HG02840 (cell line): ENCODE results near the gene DNASE2B.

ENCODE experiments used
- ATAC-seq: cut with Tn5 transposase; IDR thresholded peaks from one replicate; pipeline ENCODE4 v1.9.1; 2021; ENCODE audit warnings: mild to moderate bottlenecking, moderate library complexity, moderate number of reproducible peaks; ENCODE audit not compliant: unreplicated experiment, low FRiP score

DNASE2B gene

GRCh38 chr1:84410328-84411095, 12.2 kb downstream of the DNASE2B start:
- no peak for ATAC-seq

DNA sequence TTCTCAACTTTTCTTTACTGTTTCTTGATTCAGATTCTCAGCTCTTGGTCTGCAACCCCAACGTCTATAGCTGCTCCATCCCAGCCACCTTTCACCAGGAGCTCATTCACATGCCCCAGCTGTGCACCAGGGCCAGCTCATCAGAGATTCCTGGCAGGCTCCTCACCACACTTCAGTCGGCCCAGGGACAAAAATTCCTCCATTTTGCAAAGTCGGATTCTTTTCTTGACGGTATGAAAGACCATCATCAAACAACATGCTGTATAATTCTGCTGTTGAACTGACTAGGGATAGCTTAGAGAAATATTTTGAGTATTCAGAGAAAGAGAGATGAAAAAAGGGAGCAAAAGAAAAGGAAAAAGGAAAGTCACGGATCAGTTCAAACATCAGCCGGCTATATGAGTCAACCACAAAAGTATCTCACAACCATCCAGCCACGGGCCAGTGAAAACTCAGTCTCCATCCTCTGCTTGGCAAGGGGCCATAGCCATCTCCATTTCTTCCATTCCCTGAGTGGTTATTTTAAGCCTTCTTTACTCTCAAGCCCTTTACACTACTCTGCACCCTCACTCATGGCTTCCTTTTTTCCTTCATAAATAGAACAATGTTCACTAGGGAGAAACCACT, 14.1 kb downstream of the DNASE2B start:
- ATAC-seq, result no peak

DNA sequence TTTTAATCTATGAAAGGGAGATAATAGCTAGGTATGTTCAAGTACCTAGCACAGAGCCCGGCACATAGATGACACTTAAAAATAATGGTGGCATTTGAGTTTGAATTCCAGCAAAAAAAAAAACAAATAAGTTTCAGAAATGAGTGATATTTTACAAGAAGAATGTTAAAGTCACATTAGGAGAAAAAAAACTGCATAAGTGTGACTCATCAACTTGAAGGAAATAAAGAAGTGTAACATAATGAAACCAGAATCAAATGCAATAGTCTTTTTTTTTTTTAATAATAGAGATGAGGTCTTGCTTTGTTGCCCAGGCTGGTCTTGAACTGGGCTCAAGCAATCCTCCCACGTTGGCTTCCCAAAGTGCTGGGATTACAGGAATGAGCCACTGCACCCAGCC, 17.1 kb downstream of the DNASE2B start:
- ATAC-seq, result no peak

DNA sequence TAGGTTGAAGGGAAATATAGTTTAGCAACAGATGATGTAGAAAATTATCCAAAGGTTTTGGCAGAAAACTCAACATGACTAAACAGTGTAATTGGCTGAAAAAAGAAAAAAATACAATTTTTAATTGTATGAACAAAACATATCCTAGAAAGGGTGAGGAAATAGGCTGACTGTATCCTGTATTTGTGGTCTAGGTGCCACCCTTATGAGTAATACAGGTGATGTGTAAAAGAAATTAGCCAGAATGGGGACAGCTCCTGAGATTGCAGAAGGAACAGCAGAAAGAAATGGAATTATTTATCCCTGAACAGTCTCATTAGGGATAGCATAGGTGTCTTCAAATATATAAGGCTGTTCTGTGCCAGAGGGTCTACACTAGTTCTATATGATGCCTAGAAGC, 24.6 kb downstream of the DNASE2B start:
- no peak for ATAC-seq

GRCh38 chr1:84424513-84425149, 26.3 kb downstream of the DNASE2B start:
- no peak for ATAC-seq

- ATAC-seq, result no peak
Observed at GRCh38 chr1:84425150-84425896, 27.0 kb downstream of the DNASE2B start.

GRCh38 chr1:84426376-84426775, 28.1 kb downstream of the DNASE2B start:
- no peak for ATAC-seq

DNA sequence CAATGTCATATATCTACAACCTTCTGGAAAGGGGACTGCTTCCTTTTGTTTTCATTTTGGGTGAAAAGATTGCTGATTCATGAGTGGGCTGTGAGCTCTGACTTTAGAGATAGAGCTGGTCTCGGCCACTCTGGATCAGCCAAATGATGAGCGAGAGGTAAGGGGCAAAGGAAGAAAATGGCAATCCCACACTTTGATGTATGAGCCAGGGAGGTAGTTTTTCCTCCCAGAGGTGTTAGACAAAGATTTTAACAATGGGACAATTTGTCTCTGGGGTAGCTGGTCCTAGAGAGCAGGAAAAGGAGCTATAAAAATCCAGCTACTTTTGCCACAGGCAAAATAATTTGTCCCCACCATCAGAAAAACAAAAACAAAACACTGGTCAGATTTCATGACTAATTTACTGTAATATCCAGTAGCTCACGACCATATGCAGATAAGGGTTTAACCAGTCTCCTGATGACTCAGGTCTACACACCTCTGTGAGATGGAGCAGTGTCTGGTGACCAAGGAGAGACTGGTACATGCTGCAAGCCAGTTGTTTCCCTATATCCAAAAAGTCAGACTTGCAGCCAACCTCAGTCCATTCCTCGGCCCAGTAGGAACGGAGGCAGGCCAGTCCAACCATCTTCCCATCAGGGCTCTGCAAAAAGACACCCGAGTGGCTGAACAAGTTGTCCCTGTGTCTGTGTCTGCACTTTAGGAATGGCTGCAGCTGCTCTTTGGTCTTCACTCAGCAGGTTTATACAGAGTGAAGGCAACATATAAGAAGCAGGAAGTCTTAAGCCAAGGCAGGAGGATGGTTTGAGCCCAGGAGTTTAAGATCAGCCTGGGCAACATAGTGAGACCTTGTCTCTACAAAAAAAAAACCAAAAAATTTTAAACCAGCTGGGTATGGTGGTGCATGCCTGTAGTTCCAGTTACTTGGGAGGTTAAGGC, 29.2 kb downstream of the DNASE2B start:
- no peak for ATAC-seq

GRCh38 chr1:84428235-84428634, 30.0 kb downstream of the DNASE2B start:
- no peak for ATAC-seq

DNA sequence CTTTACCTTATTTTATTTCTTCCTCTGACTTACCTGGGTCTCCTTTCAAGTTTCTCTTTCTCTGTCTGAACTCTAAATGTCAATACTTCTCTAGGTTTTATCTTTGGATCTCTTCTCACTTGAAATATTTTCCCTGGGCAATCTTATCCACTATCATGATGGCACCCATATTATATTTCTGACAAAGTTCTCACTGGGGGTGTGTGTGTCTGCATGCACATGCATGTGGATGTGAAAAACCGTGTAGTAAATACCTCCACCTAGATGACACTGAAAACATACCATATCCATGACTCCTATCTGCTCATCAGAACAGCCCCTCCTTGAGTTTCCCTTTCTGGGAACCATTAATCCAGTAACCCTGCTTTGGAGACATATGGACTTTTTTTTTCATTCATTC, 30.9 kb downstream of the DNASE2B start:
- ATAC-seq, result no peak

DNA sequence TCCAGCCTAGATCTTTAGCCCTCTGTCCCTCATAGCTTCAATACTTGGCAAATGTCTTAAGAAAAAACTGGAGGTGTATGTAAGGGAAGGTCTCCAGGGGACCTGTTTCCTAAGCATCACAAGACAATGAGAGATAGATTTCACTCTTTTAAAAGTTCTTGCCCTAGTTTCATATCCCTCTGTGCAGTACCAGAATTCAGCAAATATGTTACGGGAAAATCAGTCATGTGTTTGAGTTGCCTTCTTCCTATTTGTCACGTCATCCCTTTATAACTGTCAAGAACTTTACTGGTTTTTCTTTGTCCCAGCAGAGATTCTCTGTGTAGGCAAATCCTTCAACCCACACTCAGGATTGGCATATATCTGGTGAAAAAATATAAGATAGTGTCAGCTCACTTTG, 32.3 kb downstream of the DNASE2B start:
- no peak for ATAC-seq

DNA sequence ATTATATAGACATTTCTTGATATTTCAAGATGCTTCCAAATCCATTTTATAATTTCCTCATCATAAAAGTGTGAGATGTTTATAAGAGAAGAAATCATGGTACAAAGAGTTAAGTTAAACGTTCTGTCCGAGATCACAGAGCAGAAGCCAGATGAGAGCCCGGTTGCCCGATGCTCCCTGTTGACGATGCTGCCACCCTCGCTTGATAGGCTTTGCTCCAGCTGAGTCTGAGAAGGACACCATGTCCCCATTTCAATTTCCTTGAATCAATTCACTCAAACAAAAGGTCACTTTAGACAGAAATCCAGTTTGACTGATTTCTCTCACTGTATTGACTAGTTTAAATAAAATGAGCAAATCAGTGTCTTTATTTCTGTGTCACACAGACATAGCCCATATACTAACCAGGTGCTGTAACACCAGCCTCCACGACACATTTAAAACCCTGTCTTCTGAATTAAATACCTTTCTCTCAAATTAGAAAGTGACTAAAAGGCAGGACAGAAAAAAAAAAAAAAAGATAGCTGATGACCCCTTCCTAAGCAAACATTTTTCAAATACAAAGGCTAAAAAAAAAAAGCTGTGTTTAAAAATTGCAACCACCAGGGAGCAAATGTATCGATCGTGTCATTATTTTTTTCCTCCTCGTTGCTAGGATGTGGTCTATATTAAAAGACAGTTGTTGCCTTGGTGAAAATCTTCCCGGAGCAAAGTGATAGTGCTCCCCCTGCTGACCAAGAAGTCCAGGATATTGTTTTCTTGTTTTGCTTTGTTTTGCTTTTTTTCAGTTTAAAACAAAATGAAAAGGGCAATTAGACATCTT, 35.2 kb downstream of the DNASE2B start:
- ATAC-seq, result no peak

- no peak for ATAC-seq
Observed at GRCh38 chr1:84434081-84434769, 35.9 kb downstream of the DNASE2B start.

GRCh38 chr1:84434801-84435549, 36.7 kb downstream of the DNASE2B start:
- ATAC-seq, result no peak

DNA sequence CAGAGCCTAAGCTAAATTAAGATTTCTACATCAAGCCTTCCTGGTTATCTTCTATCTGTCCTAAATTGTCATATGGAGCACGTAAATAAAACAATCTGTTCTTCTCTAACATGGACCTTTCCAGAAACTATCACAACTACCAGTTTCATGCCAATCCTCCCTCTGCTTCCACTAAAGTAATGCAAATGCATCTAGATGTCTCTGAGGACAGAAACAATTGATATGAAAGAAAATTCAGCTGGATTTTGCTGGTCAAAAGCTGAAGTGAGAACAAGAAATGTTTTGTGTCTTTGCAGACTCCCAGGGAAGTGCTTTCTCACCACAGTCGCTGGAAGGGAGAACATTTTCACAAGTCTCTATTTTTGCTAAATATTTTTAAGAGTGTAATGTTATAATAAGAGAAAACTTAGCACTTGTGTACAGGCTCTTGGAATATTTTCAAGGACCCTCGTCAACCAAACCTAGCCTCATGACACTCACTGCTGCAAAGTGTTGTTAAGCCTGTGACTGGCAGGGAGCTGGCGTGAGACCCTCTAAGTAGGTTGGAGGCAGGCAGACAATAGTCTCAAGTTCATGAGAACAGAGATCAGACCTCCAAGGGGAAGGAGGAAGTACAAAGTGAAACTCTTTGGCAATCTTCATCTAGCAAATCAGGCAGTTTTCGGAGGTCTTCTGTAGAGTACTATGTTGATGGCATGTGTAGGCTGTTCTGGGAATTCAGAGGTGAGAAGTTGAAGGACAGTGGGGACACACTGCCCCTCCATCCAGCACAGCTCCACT, 38.8 kb downstream of the DNASE2B start:
- ATAC-seq, result peak; percentile 52

DNA sequence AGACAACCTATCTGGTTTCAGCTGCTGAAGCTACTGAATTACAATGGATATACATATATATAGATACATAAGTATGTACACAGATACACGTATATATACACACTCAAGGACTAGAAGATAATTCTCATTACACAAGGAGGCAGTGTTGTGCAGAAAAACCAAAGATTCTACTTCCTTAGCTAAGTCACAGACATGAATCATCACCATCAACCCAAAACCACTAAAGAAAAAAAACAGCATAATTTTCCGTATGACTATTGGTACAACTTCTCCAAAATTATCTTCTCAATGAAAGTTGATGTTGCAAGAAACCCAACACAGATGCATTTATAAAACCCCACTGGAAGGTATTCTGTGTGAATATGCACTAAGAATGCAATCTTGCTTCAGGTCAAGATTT, 44.0 kb downstream of the DNASE2B start:
- ATAC-seq, result peak; percentile 94
